GM23248 (cell line): ENCODE measurements around the gene SETMAR. TPM values are rescaled to one million over a fixed set of nuclear protein-coding genes. Genes with fewer than 3 reads are reported as not detected.

Source experiments
- DNase-seq: peaks from one replicate; pipeline ENCODE4 v3.0.0-alpha.2; 2015
- H2AFZ ChIP-seq: fragments of 200-600 bp; sonication (generic); 2 replicates; pipeline ENCODE4 v1.6.1; 2016; ENCODE audit warnings: antibody characterized with exemption
- H3F3A ChIP-seq: fragments of 200-600 bp; sonication (generic); 2 replicates; pipeline ENCODE4 v1.6.1; 2016; ENCODE audit warnings: mild to moderate bottlenecking, antibody characterized with exemption, mixed run types; ENCODE audit not compliant: insufficient read depth
- H3K27ac ChIP-seq: fragments of 200-600 bp; sonication (generic); 2 replicates; pipeline ENCODE4 v1.5.1; 2016; ENCODE audit warnings: mild to moderate bottlenecking
- H3K27me3 ChIP-seq: fragments of 200-600 bp; sonication (generic); replicated peaks from 2 replicates; pipeline ENCODE4 v1.6.1; 2016; ENCODE audit warnings: mild to moderate bottlenecking; ENCODE audit not compliant: insufficient read depth
- H3K36me3 ChIP-seq: fragments of 200-600 bp; sonication (generic); 2 replicates; pipeline ENCODE4 v1.6.1; 2016; ENCODE audit warnings: low read depth, mild to moderate bottlenecking
- H3K4me1 ChIP-seq: fragments of 200-600 bp; sonication (generic); 2 replicates; pipeline ENCODE4 v1.6.1; 2016; ENCODE audit warnings: mild to moderate bottlenecking; ENCODE audit not compliant: insufficient read depth
- H3K4me2 ChIP-seq: fragments of 200-600 bp; sonication (generic); one replicate; pipeline ENCODE4 v1.6.1; 2016; ENCODE audit warnings: mild to moderate bottlenecking; ENCODE audit not compliant: unreplicated experiment
- H3K4me3 ChIP-seq: fragments of 200-600 bp; sonication (generic); 2 replicates; pipeline ENCODE4 v1.5.1; 2016; ENCODE audit warnings: mild to moderate bottlenecking
- H3K79me2 ChIP-seq: fragments of 200-600 bp; sonication (generic); 2 replicates; pipeline ENCODE4 v1.6.1; 2016; ENCODE audit warnings: mild to moderate bottlenecking; ENCODE audit not compliant: insufficient read depth
- H3K9ac ChIP-seq: fragments of 200-600 bp; sonication (generic); 2 replicates; pipeline ENCODE4 v1.6.1; 2016; ENCODE audit warnings: mild to moderate bottlenecking
- H3K9me2 ChIP-seq: fragments of 200-600 bp; sonication (generic); 2 replicates; pipeline ENCODE4 v1.6.1; 2016; ENCODE audit warnings: mixed run types, mild to moderate bottlenecking, moderate library complexity; ENCODE audit not compliant: insufficient read depth
- H3K9me3 ChIP-seq: fragments of 200-600 bp; sonication (generic); one replicate; pipeline ENCODE4 v1.6.1; 2017; ENCODE audit warnings: low read depth
- H4K20me1 ChIP-seq: fragments of 200-600 bp; sonication (generic); 2 replicates; pipeline ENCODE4 v1.6.0; 2016; ENCODE audit not compliant: insufficient read depth
- EZH2 ChIP-seq: fragments of 200-600 bp; sonication (generic); IDR thresholded peaks from 2 replicates; pipeline ENCODE4 v1.6.1; 2018; ENCODE audit warnings: antibody characterized with exemption, mild to moderate bottlenecking; ENCODE audit not compliant: insufficient read depth, poor library complexity, severe bottlenecking
- EZH2phosphoT487 ChIP-seq: fragments of 200-600 bp; sonication (generic); IDR thresholded peaks from 2 replicates; pipeline ENCODE4 v1.6.1; 2018; ENCODE audit warnings: antibody characterized with exemption, moderate library complexity, mild to moderate bottlenecking, low read depth; ENCODE audit not compliant: insufficient read depth
- WGBS, 2 experiments: methylation state at CpG; one replicate each; pipeline ENCODE4 v1.1.6; 2015 to 2017; ENCODE audit warnings: low lambda C conversion rate in 2 of 2, low coverage in 1 of 2; ENCODE audit errors: missing lambda C conversion rate in 2 of 2; 5-methylcytosine and 5-hydroxymethylcytosine counted together
- in situ Hi-C: fragments of 300-500 bp; cut with MboI; formaldehyde crosslinking; loops from 2 replicates; pipeline ENCODE4 v1.15.0; 2020
- polyA plus RNA-seq: library from polyadenylated mRNA; unstranded; fragments of >200 nt; fragmentation: Nextera tagmentation; extraction: Ambion mirVana; gene quantifications from 2 replicates; pipeline ENCODE4 v1.2.1, GENCODE V29; 2016
- total RNA-seq: library from RNA; depleted of rRNA; stranded (reverse); fragments of >200 nt; shearing (Covaris generic); gene quantifications from 2 replicates; pipeline ENCODE4 v1.2.3, GENCODE V29; 2014

SETMAR gene
- total and polyA plus RNA-seq, 2 experiments from 2014 or later: 7.2 to 12.5 TPM

DNA sequence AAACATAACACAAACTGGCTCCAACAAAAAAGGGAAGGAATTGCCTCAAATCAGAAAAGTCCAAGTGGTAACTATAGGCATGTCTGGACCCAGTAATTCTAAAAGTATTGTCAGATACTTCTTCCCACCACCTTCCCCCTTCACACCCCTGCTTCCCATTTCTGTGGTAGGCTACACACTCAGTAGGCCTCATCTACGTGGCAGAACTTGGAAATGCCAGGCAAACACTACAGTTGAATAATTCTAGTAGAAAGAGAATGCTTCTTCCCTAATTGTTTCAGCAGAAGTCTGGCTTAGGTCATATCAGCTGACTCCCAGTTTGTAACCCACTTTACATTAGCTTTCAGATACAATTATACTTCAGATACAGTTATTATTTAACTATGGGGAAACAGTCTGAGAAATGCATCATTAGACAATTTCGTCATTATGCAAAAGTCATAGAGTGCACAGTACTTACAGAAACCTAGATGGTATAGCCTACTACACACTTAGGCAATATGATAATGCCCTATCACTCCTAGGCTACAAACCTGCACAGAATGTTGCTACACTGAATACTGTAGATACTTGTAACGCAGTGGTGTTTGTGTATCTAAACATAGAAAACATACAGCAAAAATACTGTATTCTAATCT is 6.4 kb downstream of the SETMAR start:
- Histone ChIP-seq H3K9me2 (no peaks in the 10 kb centered on the region), H3K9ac (no peak overlapping the region), H3K4me2 (no peak overlapping the region), H3K4me3 (no peak overlapping the region), H3K4me1 (peaks cover 13% of the 10 kb centered on the region; the same call in 1 of the 2 replicates), H4K20me1 (no peaks in the 10 kb centered on the region), H3K79me2 (no peaks in the 10 kb centered on the region), H3K9me3 (no peaks in the 10 kb centered on the region), H3K27ac (no peak overlapping the region), H3K27me3 (no peaks in the 10 kb centered on the region), H2AFZ (no peak overlapping the region), H3K36me3 (no peaks in the 10 kb centered on the region), H3F3A (no peaks in the 10 kb centered on the region; the same call in 1 of the 2 replicates)
- 94 to 96% methylated on average over 3 of the region's 3 CpGs for WGBS, 2 experiments
- TF ChIP-seq EZH2phosphoT487 (no peak), EZH2 (no peak)
- no peak for DNase-seq
- in situ Hi-C loops: no loop called here

DNA sequence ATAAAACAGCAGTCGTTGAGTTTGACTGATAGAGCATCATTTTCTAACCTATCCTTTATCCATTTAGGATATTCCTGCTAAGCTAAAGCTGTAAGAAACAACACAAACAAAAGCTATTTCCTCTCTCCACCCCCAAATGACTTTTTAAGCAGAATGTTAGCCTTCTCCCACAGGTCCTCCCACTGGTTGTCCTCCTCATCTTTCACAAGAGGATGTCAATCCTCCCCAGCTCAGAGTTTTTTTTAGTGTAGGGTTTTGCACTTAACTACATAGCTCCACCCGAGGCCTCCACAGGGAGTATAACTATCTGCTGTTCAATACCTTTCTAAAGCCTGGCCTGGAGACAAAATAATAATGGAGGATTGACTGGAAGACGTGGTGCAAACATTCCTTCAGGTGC is 7.8 kb downstream of the SETMAR start:
- Histone ChIP-seq H3K4me1 (peaks cover 8% of the 10 kb centered on the region; the same call in 1 of the 2 replicates), H3K27me3 (no peaks in the 10 kb centered on the region), H2AFZ (no peak overlapping the region), H3K4me2 (no peak overlapping the region), H3K9me2 (no peaks in the 10 kb centered on the region), H3K4me3 (no peak overlapping the region), H3K9me3 (no peaks in the 10 kb centered on the region), H3K27ac (no peak overlapping the region), H3K79me2 (no peaks in the 10 kb centered on the region), H3F3A (no peaks in the 10 kb centered on the region; the same call in 1 of the 2 replicates), H3K36me3 (no peaks in the 10 kb centered on the region), H3K9ac (no peak overlapping the region), H4K20me1 (no peaks in the 10 kb centered on the region)
- TF ChIP-seq EZH2phosphoT487 (no peak), EZH2 (no peak)
- DNase-seq: no peak
- 80 to 81% methylated on average over 3 of the region's 3 CpGs for WGBS, 2 experiments
- in situ Hi-C loops: no loop called here

DNA sequence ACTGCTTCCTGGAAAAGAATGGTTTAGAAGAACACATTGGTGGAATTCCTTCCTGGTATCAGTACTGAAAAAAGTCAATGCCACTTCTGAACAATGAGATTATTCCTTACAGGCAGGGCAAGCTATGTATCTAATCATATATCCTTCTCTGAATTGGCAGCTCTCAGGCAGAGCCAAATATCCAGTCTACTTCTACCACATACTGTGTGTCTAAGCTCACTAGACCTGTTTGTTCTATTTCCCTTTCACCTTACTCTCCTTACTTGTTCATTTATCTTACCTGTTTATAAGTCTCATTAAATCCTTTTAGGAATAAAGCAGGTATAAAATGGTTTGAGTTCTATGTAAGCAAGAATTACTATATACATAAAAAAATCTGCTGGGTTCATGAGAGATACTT is 8.3 kb downstream of the SETMAR start:
- DNase-seq: no peak
- no peak overlapping the region for H3K27ac ChIP-seq
- H3K27me3 ChIP-seq: no peaks in the 10 kb centered on the region
- no peaks in the 10 kb centered on the region for H3K9me2 ChIP-seq
- in situ Hi-C loops: no loop called here
- H3K79me2 ChIP-seq: no peaks in the 10 kb centered on the region
- H3K4me1 ChIP-seq: peaks cover 3% of the 10 kb centered on the region; the same call in 1 of the 2 replicates
- no peaks in the 10 kb centered on the region for H3K36me3 ChIP-seq
- H2AFZ ChIP-seq: no peak overlapping the region
- no peaks in the 10 kb centered on the region; the same call in 1 of the 2 replicates for H3F3A ChIP-seq
- H3K9me3 ChIP-seq: no peaks in the 10 kb centered on the region
- no peak for TF ChIP-seq EZH2
- TF ChIP-seq EZH2phosphoT487: no peak
- no peak overlapping the region for H3K4me3 ChIP-seq
- no peak overlapping the region for H3K9ac ChIP-seq
- no peak overlapping the region for H3K4me2 ChIP-seq
- H4K20me1 ChIP-seq: no peaks in the 10 kb centered on the region

DNA sequence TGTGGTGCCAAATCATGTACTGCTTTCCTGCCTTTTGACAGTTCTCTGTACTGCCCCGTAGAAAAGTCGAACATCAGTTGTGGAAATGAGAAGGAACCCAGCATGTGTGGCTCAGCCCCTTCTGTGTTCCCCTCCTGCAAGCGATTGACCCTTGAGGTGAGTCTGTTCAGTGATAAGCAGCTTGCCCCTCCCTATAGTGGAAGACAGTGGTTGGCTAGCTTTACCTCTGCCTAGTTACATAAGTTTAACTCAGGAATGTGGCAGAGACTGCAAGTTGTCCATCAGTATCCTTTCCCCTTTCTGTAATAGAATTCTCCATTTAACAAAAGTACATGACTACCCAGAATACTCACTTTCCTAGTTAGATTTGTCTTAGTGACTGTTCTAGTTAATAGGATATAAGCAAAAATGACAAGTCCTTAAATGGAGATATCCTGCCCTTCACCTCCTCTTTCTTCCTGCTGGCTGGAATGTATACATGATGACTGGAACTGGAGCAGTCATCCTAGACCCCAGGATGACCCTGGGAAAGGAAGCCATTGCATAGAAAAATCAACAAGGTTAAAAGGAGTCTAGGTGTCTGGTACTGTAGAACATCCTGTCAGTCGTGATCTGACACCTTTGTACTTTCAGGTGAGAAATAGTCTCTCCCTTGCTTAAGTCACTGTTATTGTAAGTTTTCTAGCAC is 10.6 kb downstream of the SETMAR start:
- H4K20me1 ChIP-seq: no peaks in the 10 kb centered on the region
- 90% methylated on average over 4 of the region's 4 CpGs for WGBS, 2 experiments
- H3K79me2 ChIP-seq: no peaks in the 10 kb centered on the region
- no peak overlapping the region for H2AFZ ChIP-seq
- in situ Hi-C loops: no loop called here
- no peak overlapping the region for H3K27ac ChIP-seq
- H3K4me1 ChIP-seq: no peaks in the 10 kb centered on the region
- H3K36me3 ChIP-seq: no peaks in the 10 kb centered on the region
- H3F3A ChIP-seq: no peaks in the 10 kb centered on the region
- no peak overlapping the region for H3K4me3 ChIP-seq
- TF ChIP-seq EZH2 (no peak), EZH2phosphoT487 (no peak)
- H3K4me2 ChIP-seq: no peak overlapping the region
- H3K9ac ChIP-seq: no peak overlapping the region
- no peaks in the 10 kb centered on the region for H3K9me2 ChIP-seq
- DNase-seq: no peak
- no peaks in the 10 kb centered on the region for H3K9me3 ChIP-seq
- H3K27me3 ChIP-seq: no peaks in the 10 kb centered on the region
